A549 treated with DMSO at 1 μM for 4 hours (cell line): Measurements from ENCODE around the gene BCR. TPM values are rescaled to one million over a fixed set of nuclear protein-coding genes. Genes with fewer than 3 reads are reported as not detected.

Experiments
- total RNA-seq: library from RNA; stranded (reverse); fragments of 200-300 nt; extraction: Qiagen RNA extraction; gene quantifications from 5 replicates; pipeline ENCODE4 v1.2.3, GENCODE V29; 2022; ENCODE audit warnings: low read depth

BCR gene
- 13.3 to 16.6 TPM (median 14.0 TPM) in 5 replicates for total RNA-seq

GRCh38 chr22:23180301-23180892 is at the start of gene BCR:
Gene BCR, plus strand, starts transcription at chr22:23180509. Its CDS starts 452 bp downstream, at chr22:23180961.

GRCh38 chr22:23144932-23145877 is 35.1 kb upstream of the BCR start, which contains the start of gene RAB36:
Gene RAB36, plus strand, starts transcription at chr22:23145477. Its CDS starts 1,140 bp downstream, at chr22:23146617.

Other genes starting within 250 kb of the BCR start
- 1.7 to 2.9 TPM (median 2.2 TPM) in 5 replicates for gene GNAZ, start 110.0 kb upstream of the BCR start, total RNA-seq
- 0.77 to 1.4 TPM (median 1.0 TPM) in 5 replicates for gene RSPH14, start 38.5 kb upstream of the BCR start, total RNA-seq
- 7.0 to 8.3 TPM (median 7.8 TPM) in 5 replicates for gene RAB36, start 35.0 kb upstream of the BCR start, total RNA-seq